GM12878 (cell line): ENCODE results near the gene GDAP2. TPM values are rescaled to one million over a fixed set of nuclear protein-coding genes. Genes with fewer than 3 reads are reported as not detected.

ENCODE experiments used
- ATAC-seq: fragments of 200-7000 bp; cut with Tn5 transposase; 3 replicates; pipeline ENCODE4 v1.9.1; 2020; ENCODE audit warnings: mild to moderate bottlenecking, moderate library complexity
- BruUV-seq: library from RNA; stranded (reverse); fragments of 400-500 nt; replicated peaks from 2 replicates; lab custom pipeline; 2021; lab: Mats Ljungman, UMichigan
- CTCF ChIA-PET: fragments of 300-600 bp; sonication (Branson Sonifier 250); formaldehyde crosslinking; extraction: SDS; loops from one replicate; lab custom pipeline; 2021; ENCODE audit warnings: inconsistent platforms; lab: Yijun Ruan, JAX
- POLR2A ChIA-PET: fragments of 350-600 bp; formaldehyde crosslinking; extraction: SDS; loops from one replicate; lab custom pipeline; 2021; ENCODE audit warnings: inconsistent platforms; lab: Charles Lee
- RAD21 ChIA-PET: fragments of 300-600 bp; sonication (Branson Sonifier 250); formaldehyde crosslinking; loops from one replicate; lab custom pipeline; 2023; ENCODE audit warnings: antibody characterized with exemption; ENCODE audit not compliant: unreplicated experiment; lab: Charles Lee
- SMC1A ChIA-PET: fragments of 300-600 bp; sonication (Branson Sonifier 250); formaldehyde crosslinking; loops from one replicate; lab custom pipeline; 2023; ENCODE audit not compliant: unreplicated experiment, uncharacterized antibody; lab: Charles Lee
- DNase-seq: peaks from one replicate; pipeline ENCODE4 v3.0.0-alpha.2; 2011; ENCODE audit warnings: low read depth, low spot score
- FAIRE-seq: peaks from 3 replicates; lab custom pipeline; 2011; peaks lifted over from hg19 to GRCh38; lab: Jason Lieb, UNC
- H2AFZ ChIP-seq: 2 replicates; pipeline ENCODE4 v1.6.0; 2011; ENCODE audit warnings: low read depth, low read length, control low read depth; ENCODE audit not compliant: control insufficient read depth
- H3K27ac ChIP-seq: 2 replicates; pipeline ENCODE4 v1.5.1; 2011; ENCODE audit warnings: control low read depth; ENCODE audit not compliant: control insufficient read depth, insufficient read depth
- H3K27me3 ChIP-seq, 2 experiments: replicated peaks in 1 of 2; 2 replicates each; pipeline versions ENCODE4 v1.6.0 to v1.6.1; 2011; ENCODE audit warnings: low read length in 1 of 2; ENCODE audit not compliant: control insufficient read depth in 2 of 2, insufficient read depth in 2 of 2
- H3K36me3 ChIP-seq, 2 experiments: 2 replicates each; pipeline ENCODE4 v1.5.1; 2011; ENCODE audit warnings: low read length in 1 of 2; ENCODE audit not compliant: control insufficient read depth in 2 of 2, insufficient read depth in 2 of 2
- H3K4me1 ChIP-seq: 2 replicates; pipeline ENCODE4 v1.6.1; 2011; ENCODE audit warnings: mild to moderate bottlenecking, low read length, moderate library complexity, mixed read lengths; ENCODE audit not compliant: control insufficient read depth, insufficient read depth
- H3K4me2 ChIP-seq: 2 replicates; pipeline ENCODE4 v1.6.0; 2011; ENCODE audit warnings: control low read depth; ENCODE audit not compliant: control insufficient read depth, insufficient read depth
- H3K4me3 ChIP-seq: fragments of 200-600 bp; sonication (generic); 2 replicates; pipeline ENCODE4 v1.5.1; 2016
- H3K79me2 ChIP-seq: 2 replicates; pipeline ENCODE4 v1.6.0; 2011; ENCODE audit warnings: low read length; ENCODE audit not compliant: control insufficient read depth, insufficient read depth
- H3K9ac ChIP-seq: 2 replicates; pipeline ENCODE4 v1.8.0; 2011; ENCODE audit warnings: low read length, control low read depth, mixed read lengths; ENCODE audit not compliant: control insufficient read depth, insufficient read depth
- H3K9me3 ChIP-seq: replicated peaks from 3 replicates; pipeline ENCODE4 v1.5.1; 2011; ENCODE audit warnings: mild to moderate bottlenecking, low read length; ENCODE audit not compliant: control insufficient read depth, insufficient read depth
- H4K20me1 ChIP-seq: 2 replicates; pipeline ENCODE4 v1.6.0; 2011; ENCODE audit not compliant: control insufficient read depth, insufficient read depth
- BCL11A ChIP-seq: IDR thresholded peaks from 2 replicates; pipeline ENCODE4 v1.6.1; 2011; ENCODE audit warnings: low read depth, low read length
- CHD4 ChIP-seq: fragments of 200-600 bp; sonication (generic); IDR thresholded peaks from 2 replicates; pipeline ENCODE4 v1.6.1; 2016; ENCODE audit warnings: mild to moderate bottlenecking
- ETV6 ChIP-seq, 2 experiments: fragments of 450-650 bp in 1 of 2; IDR thresholded peaks in 1 of 2; conservative IDR thresholded peaks in 1 of 2; 2 replicates each; pipeline ENCODE4 v1.6.1; 2014; ENCODE audit warnings: antibody characterized with exemption in 1 of 2, borderline replicate concordance in 1 of 2, low read depth in 1 of 2, mild to moderate bottlenecking in 1 of 2, moderate library complexity in 1 of 2
- GABPA ChIP-seq: IDR thresholded peaks from 2 replicates; pipeline ENCODE4 v1.6.1; 2014; ENCODE audit warnings: antibody characterized with exemption, low read depth, mild to moderate bottlenecking, inconsistent platforms
- KDM1A ChIP-seq: fragments of 200-600 bp; sonication (generic); IDR thresholded peaks from 2 replicates; pipeline ENCODE4 v1.6.1; 2016; ENCODE audit warnings: borderline replicate concordance
- NBN ChIP-seq: fragments of 450-650 bp; IDR thresholded peaks from 2 replicates; pipeline ENCODE4 v1.6.1; 2016
- PAX8 ChIP-seq: fragments of 450-650 bp; IDR thresholded peaks from 2 replicates; pipeline ENCODE4 v1.6.1; 2017; ENCODE audit warnings: mild to moderate bottlenecking, moderate library complexity
- POLR2AphosphoS2 ChIP-seq: IDR thresholded peaks from 2 replicates; pipeline ENCODE4 v1.6.1; 2011; ENCODE audit warnings: low read depth, mild to moderate bottlenecking, low read length, improper control_type of control experiment, moderate library complexity
- RBBP5 ChIP-seq: fragments of 200-600 bp; sonication (generic); conservative IDR thresholded peaks from 2 replicates; pipeline ENCODE4 v1.6.1; 2016
- SMAD1 ChIP-seq: fragments of 450-650 bp; IDR thresholded peaks from 2 replicates; pipeline ENCODE4 v1.6.1; 2018; ENCODE audit warnings: mild to moderate bottlenecking, low read depth; ENCODE audit not compliant: partially characterized antibody
- SRF ChIP-seq, 2 experiments: IDR thresholded peaks; 2 replicates each; pipeline ENCODE4 v1.6.1; 2011; ENCODE audit warnings: low read depth in 2 of 2, low read length in 2 of 2, mild to moderate bottlenecking in 1 of 2, moderate library complexity in 1 of 2
- STAT1 ChIP-seq: fragments of 450-650 bp; conservative IDR thresholded peaks from 2 replicates; pipeline ENCODE4 v1.6.1; 2014; ENCODE audit warnings: antibody characterized with exemption, mild to moderate bottlenecking
- WGBS: methylation state at CpG from one replicate; pipeline ENCODE4 v1.1.6; 2016; ENCODE audit warnings: low lambda C conversion rate; ENCODE audit not compliant: insufficient replicate concordance, insufficient coverage; ENCODE audit errors: missing lambda C conversion rate; 5-methylcytosine and 5-hydroxymethylcytosine counted together
- in situ Hi-C: fragments of 300-500 bp; cut with MboI; formaldehyde crosslinking; loops from 9 replicates; pipeline ENCODE4 v1.14.3; 2018; ENCODE audit warnings: mixed read lengths
- intact Hi-C: fragments of 100-400 bp; cut with micrococcal nuclease; formaldehyde crosslinking; loops from one replicate; pipeline ENCODE4 v1.14.2; 2022; ENCODE audit not compliant: unreplicated experiment
- polyA plus RNA-seq, 11 experiments: library from polyadenylated mRNA; depleted of rRNA in 4 of 11; unstranded in 6 of 11; stranded (reverse) in 5 of 11; fragments of >200 nt; fragmentation: Nextera tagmentation in 4 of 11; fragmentation: Illumina TruSeq in 1 of 11; extraction: Ambion mirVana in 4 of 11; extraction: Trizol in 1 of 11; gene quantifications; 1 replicate in 1 of 11; 2 replicates in 10 of 11; pipeline versions ENCODE4 v1.2.1 to v1.2.3, GENCODE V29; 2011 to 2016; ENCODE audit warnings: inconsistent platforms in 2 of 11, missing spikeins in 2 of 11, low read depth in 1 of 11
- total RNA-seq, 4 experiments: library from RNA; depleted of rRNA in 3 of 4; stranded (reverse); fragments of >200 nt in 3 of 4; fragmentation: Illumina TruSeq in 1 of 4; extraction: Trizol in 1 of 4; gene quantifications; 2 replicates each; pipeline versions ENCODE4 v1.2.1 to v1.2.3, GENCODE V29; 2013 to 2021
- TF ChIP-seq, protein P1 (sequence below): fragments of 450-650 bp; formaldehyde crosslinking; IDR thresholded peaks from 2 replicates; pipeline ENCODE4 v1.4.0; 2022; ENCODE audit warnings: mild to moderate bottlenecking, moderate library complexity
- TF ChIP-seq, protein P2 (sequence below): IDR thresholded peaks from 2 replicates; pipeline ENCODE4 v1.6.1; 2011; ENCODE audit warnings: low read depth, mild to moderate bottlenecking, low read length, moderate library complexity, borderline replicate concordance; ENCODE audit errors: extremely low read depth

GDAP2 gene
- total and polyA plus RNA-seq, 10 of the 15 experiments (the other 5 are each of a cell fraction or from before 2014, with no cell fraction given), result 2.6 to 19.2 (median 11.4) TPM

DNA sequence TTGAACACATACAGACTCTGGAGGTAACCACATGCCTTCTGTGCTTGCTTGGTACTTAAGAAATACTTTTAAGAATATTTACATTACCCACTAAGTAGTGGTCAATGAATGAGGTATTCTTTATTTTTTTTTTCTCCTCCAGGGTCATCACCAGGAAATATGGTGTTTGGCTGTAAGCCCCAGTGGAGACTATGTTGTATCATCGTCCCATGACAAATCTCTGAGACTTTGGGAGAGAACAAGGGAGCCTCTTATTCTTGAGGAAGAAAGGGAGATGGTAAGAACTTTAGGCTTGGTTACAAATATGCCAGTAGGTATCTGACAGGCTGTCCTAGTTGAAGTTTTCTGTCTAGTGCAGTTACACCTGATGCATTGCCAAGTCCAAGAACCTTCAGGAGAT, 23.0 kb upstream of the GDAP2 start:
- no peak overlapping the region for H3K27ac ChIP-seq
- intact Hi-C loops, result no loop called here
- in situ Hi-C loops, result no loop called here
- no peaks in the 10 kb centered on the region for H3K27me3 ChIP-seq
- no peak overlapping the region for H2AFZ ChIP-seq
- no peak overlapping the region for H3K9ac ChIP-seq
- H4K20me1 ChIP-seq, result no peaks in the 10 kb centered on the region
- H3K9me3 ChIP-seq, result no peaks in the 10 kb centered on the region
- FAIRE-seq, result no peak
- 100% methylated on average over 1 of the region's 1 CpG for WGBS
- no TSS peak for BruUV-seq
- H3K4me2 ChIP-seq, result no peak overlapping the region
- TF ChIP-seq SRF (IDR thresholded peaks at IDR 0.05; ENCODE audit: low read depth in 2 of 2, low read length in 2 of 2) (no peak), POLR2AphosphoS2 (no peak), GABPA (no peak), SMAD1 (no peak), KDM1A (no peak), STAT1 (no peak), PAX8 (no peak), BCL11A (no peak), ETV6 (conservative IDR thresholded peaks at IDR 0.05 in 1 of 2, IDR thresholded peaks at IDR 0.05 in 1 of 2; ENCODE audit: borderline replicate concordance in 1 of 2, low read depth in 1 of 2) (no peak), RBBP5 (no peak), CHD4 (no peak), NBN (no peak)
- TF ChIP-seq, protein P1, sequence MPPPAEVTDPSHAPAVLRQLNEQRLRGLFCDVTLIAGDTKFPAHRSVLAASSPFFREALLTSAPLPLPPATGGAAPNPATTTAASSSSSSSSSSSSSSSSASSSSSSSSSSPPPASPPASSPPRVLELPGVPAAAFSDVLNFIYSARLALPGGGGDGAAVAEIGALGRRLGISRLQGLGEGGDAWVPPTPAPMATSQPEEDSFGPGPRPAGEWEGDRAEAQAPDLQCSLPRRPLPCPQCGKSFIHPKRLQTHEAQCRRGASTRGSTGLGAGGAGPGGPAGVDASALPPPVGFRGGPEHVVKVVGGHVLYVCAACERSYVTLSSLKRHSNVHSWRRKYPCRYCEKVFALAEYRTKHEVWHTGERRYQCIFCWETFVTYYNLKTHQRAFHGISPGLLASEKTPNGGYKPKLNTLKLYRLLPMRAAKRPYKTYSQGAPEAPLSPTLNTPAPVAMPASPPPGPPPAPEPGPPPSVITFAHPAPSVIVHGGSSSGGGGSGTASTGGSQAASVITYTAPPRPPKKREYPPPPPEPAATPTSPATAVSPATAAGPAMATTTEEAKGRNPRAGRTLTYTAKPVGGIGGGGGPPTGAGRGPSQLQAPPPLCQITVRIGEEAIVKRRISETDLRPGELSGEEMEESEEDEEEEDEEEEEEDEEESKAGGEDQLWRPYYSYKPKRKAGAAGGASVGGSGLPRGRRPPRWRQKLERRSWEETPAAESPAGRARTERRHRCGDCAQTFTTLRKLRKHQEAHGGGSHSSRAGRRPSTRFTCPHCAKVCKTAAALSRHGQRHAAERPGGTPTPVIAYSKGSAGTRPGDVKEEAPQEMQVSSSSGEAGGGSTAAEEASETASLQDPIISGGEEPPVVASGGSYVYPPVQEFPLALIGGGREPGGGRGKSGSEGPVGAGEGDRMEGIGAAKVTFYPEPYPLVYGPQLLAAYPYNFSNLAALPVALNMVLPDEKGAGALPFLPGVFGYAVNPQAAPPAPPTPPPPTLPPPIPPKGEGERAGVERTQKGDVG, result no peak
- TF ChIP-seq, protein P2, sequence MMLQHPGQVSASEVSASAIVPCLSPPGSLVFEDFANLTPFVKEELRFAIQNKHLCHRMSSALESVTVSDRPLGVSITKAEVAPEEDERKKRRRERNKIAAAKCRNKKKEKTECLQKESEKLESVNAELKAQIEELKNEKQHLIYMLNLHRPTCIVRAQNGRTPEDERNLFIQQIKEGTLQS, result no peak
- TF ChIP-seq, all 136 proteins: peak for 0
- ChIA-PET RAD21 (no interaction called here), POLR2A (no interaction called here), SMC1A (interaction anchor here (0.6 to 1.6 kb wide), 3 partner anchors 9 to 39 kb away, joined by 3 to 4 read pairs (median 3); no protein-coding TSS in a partner anchor), CTCF (interaction anchor here (1.4 kb wide), 1 partner anchor 9 kb away, joined by 3 read pairs; no protein-coding TSS in a partner anchor)
- Histone ChIP-seq H3K36me3 (peaks cover 4 to 33% of the 10 kb centered on the region in 2 experiments), H3K4me1 (no peaks in the 10 kb centered on the region), H3K79me2 (no peaks in the 10 kb centered on the region), H3K4me3 (no peak overlapping the region)
- ATAC-seq (no peak), DNase-seq (no peak)
